T-helper 1 cell (primary cell): ENCODE measurements around the gene SCGB3A1.

Experiments used
- DNase-seq, 5 donors: peaks; one replicate each; pipeline ENCODE4 v3.0.0-alpha.2; 2012 to 2020

SCGB3A1 gene

DNA sequence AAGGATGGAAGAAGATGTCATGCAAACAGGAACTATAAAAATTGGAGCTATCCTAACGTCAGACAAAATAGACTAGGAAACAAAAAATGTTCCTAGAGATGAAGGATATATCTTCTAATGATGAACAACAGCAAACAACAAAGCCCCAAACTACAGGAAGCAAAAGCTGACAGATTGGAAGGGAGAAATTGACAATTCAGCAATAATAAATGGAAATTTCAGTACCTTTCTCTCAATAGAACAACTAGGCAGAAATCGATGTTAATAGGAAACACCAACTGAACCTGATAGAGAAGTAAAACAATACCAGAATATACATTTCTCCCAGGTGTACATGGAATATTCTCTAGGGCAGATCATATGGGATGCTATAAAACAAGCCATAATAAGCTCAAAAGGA lies 7.6 kb downstream of the SCGB3A1 start:
- DNase-seq = no peak

DNA sequence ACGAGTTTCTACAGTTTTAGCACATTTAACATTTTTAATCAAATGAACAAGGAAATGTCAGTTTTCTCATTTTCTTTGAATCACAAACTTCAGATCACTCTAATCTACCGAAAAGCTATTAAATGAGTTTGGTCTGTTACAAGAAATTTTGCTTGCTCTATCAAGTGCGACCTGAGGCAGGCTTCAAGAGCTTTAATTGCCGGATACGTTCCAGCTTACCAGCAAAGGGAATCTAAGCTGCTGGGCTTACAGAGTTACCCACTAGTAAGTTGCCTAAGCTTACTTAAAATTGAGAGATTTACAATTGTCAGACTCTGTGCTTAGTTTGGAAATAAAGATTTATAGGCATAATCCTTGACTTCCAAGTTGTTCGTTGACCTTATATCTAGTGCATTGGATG lies 10.6 kb downstream of the SCGB3A1 start:
- no peak for DNase-seq

DNA sequence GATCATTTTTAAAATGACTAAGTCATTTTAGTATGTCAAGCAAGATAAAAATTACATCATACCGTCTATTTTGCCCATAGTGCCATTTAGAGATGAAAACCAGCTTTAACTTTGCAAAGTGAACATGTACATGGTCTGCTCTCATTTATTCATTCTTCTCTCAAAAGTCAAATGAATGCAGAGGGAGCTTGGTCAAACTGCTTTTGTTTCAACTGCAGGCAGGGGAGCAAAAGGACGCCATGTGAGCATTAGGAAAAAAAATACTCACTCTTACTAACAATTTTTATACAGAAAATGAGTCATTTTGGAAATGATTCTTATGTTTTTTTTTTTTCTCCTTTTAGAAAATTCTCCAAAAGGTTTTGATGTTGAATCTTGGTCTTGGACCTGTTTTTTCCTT lies 15.7 kb downstream of the SCGB3A1 start:
- no peak for DNase-seq

DNA sequence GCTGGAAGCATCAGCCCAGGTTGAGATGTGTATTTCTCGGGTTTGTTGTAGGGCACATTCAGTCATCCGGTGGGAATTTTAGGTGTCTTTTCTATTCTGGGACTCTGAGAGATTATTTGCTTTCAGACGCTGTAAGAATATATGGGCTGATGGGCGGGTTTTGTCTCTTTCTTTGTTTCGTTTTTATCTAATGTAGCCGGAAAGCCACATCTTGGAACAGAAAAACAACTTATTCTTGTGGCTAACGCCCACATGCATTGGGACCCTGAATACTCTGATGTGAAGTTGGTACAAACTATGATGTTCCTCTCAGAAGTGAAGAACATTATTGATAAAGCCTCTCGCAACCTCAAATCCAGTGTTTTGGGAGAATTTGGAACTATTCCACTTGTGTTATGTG lies 22.4 kb downstream of the SCGB3A1 start:
- no peak for DNase-seq

DNA sequence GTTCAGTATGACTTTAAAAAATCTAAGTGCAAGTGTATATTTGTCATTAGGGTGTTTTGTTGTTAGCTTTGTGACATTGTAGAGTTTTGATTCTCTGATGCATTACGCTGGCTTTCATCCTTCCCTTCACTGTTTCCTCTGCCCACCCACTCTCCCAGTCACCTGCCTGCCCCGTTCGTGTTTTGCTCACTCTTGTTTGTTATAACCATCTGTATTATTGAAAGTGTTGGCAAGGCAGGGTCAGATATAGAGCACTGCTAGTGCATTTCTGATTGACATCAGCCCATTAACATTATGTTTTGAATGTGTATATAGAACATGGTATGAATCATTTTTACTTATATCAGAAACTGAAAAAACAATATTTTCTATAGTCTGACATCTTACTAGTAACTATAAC lies 27.3 kb downstream of the SCGB3A1 start:
- no peak for DNase-seq

DNA sequence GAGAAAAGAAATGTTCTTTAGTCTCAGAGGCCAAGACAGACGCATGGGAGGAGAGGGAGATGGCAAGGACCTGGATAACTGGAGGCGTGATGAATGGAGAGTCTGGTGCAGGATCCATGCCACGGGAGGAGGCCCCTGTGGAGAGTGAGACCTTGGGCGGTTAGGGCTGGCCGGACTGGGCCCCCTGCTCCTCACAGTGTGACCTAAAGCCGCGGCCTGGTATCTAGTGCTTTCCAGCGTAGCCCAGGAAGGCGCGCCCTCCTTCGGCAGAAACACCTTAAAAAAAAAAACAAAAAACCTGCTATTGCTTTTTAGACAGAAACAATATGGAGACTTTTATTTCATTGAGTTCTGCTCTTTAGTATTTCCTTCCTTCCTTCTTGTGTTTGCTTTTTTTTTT lies 33.1 kb downstream of the SCGB3A1 start:
- no peak for DNase-seq

DNA sequence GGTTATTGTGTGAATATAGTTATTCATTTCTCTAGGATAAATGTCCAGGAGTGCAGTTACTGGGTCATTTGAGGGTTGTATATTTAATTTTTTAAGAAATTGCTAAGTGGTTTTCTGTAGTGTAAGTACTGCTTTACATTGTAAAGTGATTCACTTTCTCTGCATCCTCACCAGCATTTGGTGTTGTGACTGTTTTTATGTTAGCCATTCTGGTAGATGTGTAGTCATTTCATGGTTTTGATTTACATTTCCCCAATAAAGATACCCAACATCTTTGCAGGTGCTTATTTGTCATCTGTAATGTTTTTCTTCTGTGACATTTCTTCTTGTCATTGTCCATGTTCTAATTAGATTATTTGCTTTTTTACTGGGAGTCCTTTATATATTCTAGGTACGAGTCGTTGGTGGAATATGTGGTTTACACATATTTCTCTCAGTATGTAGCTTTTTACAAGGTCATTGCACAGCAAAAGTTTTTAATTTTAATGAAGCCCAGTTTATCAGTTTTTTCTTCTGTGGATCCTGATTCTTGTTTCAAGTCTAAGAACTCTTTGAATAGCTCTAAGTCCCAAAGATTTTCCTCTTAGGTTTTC lies 34.0 kb downstream of the SCGB3A1 start:
- peak in 1 of 5 donors; percentile 12 for DNase-seq

DNA sequence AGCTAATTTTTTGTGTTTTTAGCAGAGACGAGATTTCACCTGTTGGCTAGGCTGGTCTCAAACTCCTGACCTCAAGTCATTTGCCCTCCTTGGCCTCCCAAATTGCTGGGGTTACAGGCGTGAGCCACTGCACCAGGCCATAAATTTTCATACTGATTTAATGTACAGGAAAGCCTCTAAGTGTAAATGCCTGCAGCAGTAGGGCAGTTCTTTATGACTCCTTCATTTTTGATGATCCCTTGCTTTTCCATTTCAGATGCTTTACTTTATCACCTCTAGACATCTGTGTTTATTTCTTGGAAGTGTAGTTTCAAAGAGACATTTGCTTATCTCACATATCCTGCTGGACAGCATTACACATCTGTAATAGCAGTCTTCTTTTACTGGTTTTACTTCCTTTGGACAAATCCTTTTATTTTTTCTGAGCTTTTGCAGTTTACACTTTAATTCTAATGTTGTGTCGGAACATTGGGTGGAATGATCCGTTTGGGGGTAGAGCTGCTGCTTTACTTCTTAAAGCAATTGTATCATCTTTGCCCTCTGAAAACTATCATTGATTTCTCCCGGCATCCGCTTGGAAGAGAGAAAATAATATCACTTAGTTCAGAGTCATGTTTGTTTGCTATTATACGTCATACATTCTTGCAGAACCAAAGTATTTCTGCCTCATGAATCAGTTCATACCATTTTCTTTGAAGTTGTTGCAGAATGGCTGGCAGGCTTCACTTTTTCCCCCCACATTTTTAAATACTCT lies 36.0 kb downstream of the SCGB3A1 start:
- DNase-seq = no peak

DNA sequence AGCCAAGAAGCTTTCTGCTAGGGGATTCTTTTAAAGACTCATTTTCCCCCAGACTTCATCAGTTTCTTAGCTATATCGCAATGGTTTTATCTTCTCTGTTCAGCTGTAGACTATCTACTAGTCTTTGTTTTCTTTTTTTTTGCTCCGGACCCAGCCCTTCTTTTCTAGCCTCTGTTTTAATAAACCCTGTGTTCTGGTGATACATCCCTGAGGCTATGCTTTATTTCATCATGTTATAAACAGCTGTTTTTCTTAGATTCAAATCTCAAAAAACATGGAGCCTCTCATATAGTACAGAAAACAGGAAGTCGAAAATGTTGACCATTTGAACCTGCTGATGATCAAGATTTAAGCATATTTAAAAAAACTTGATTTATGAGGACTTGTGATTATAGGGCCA lies 37.8 kb downstream of the SCGB3A1 start:
- no peak for DNase-seq

DNA sequence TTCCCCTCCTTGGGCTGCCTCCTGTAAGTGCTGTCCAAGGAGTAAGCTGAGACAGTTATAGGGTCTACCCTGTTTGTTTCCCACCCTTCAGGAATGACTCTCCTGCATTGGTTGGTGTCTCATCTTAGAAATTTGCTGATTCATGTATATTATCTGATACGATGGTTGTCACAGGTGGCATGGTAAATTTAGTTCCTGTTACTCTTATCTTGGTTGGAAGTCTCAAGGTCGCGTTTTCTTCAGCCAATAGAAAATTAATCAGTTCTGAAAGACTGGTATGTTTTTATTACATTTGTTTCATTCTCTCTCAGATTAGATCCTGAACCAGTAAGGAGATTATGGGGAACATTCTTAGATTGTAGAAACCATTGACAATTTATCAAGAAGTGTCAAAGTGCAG lies 42.7 kb downstream of the SCGB3A1 start:
- DNase-seq = no peak

DNA sequence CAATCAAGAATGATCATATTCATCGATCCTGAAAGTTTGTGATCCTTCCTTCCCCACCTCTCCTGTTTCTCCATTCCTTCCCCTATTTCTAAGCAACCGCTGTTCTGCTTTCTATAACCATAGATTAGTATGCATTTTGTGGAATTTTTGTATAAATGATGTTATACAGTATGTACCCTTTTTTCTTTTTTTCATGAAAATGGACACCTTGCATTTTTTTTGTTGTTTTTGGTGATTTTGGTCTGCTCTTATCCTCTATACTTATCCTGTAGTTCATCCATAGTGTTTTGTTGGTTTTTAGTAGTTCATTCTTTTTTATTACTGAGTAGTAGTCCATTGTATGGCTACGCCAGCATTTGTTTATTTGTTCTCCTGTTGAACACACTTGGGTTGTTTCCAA lies 46.1 kb downstream of the SCGB3A1 start:
- no peak for DNase-seq

DNA sequence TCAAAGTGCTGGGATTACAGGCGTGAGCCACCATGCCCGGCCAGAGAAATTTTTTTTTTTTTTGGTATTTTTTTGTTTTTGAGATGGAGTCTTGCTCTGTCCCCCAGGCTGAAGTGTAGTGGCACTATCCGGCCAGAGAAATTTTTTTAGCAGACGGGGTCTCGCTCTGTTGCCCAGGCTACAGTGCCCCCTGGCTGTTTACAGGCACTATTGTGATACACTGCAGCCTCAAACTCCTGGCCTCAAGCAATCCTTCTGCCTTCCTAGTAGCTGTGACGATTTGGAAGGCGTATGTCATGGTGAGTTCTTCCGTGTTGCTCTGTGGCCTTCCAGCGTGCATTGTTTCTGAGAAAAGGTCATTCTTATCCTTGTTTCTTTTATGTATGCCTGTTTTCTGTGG lies 49.6 kb downstream of the SCGB3A1 start:
- DNase-seq = no peak
